WTC11 (cell line): ENCODE data around the gene GABRB1. TPM values are rescaled to one million over a fixed set of nuclear protein-coding genes. Genes with fewer than 3 reads are reported as not detected.

Experiments used
- ATAC-seq: fragments of 200-7000 bp; cut with Tn5 transposase; 2 replicates; pipeline ENCODE4 v1.10.0; 2021; ENCODE audit warnings: mild to moderate bottlenecking, moderate library complexity
- CTCF ChIA-PET: fragments of 300-600 bp; sonication (Branson Sonifier 250); formaldehyde crosslinking; loops from one replicate; lab custom pipeline; 2021; ENCODE audit warnings: antibody characterized with exemption; lab: Charles Lee
- POLR2A ChIA-PET: fragments of 350-600 bp; sonication (Branson Sonifier 250); formaldehyde crosslinking; loops from one replicate; lab custom pipeline; 2021; ENCODE audit warnings: antibody characterized with exemption; lab: Charles Lee
- DNase-seq: peaks from one replicate; pipeline ENCODE4 v3.0.0; 2021; ENCODE audit warnings: low spot score
- H3K27ac Mint-ChIP-seq: 2 replicates; pipeline ENCODE4 v1.8.0; 2021; ENCODE audit warnings: mixed read lengths
- H3K27me3 Mint-ChIP-seq: 2 replicates; pipeline ENCODE4 v1.8.0; 2021; ENCODE audit warnings: low read depth, mild to moderate bottlenecking, moderate library complexity, mixed read lengths
- H3K36me3 Mint-ChIP-seq: 2 replicates; pipeline ENCODE4 v1.8.0; 2021; ENCODE audit warnings: mixed read lengths
- H3K4me1 Mint-ChIP-seq: 2 replicates; pipeline ENCODE4 v1.8.0; 2022; ENCODE audit warnings: mixed read lengths
- H3K4me3 Mint-ChIP-seq: 2 replicates; pipeline ENCODE4 v1.8.0; 2021; ENCODE audit warnings: mild to moderate bottlenecking, moderate library complexity, mixed read lengths
- H3K9me3 Mint-ChIP-seq: 2 replicates; pipeline ENCODE4 v1.8.0; 2021; ENCODE audit warnings: mixed read lengths
- CBFB ChIP-seq: sonication (generic); formaldehyde crosslinking; IDR thresholded peaks from 2 replicates; pipeline ENCODE4 v1.8.1; 2022; ENCODE audit warnings: mild to moderate bottlenecking, low read depth, missing genetic modification reagents
- CTCF ChIP-seq: fragments of 200-600 bp; IDR thresholded peaks from 2 replicates; pipeline ENCODE4 v1.8.0; 2022; ENCODE audit warnings: antibody characterized with exemption
- FOXK1 ChIP-seq: sonication (generic); formaldehyde crosslinking; IDR thresholded peaks from 2 replicates; pipeline ENCODE4 v1.8.0; 2022; ENCODE audit warnings: mild to moderate bottlenecking, moderate library complexity, missing genetic modification reagents
- GTF2I ChIP-seq: fragments of 250-450 bp; sonication (Bioruptor Pico); conservative IDR thresholded peaks from 2 replicates; pipeline ENCODE4 v1.4.0; 2021; ENCODE audit warnings: mild to moderate bottlenecking
- HMGXB4 ChIP-seq: sonication (generic); formaldehyde crosslinking; IDR thresholded peaks from 2 replicates; pipeline ENCODE4 v1.8.1; 2023; ENCODE audit warnings: mild to moderate bottlenecking, moderate library complexity, missing genetic modification reagents
- KAT7 ChIP-seq: sonication (generic); formaldehyde crosslinking; IDR thresholded peaks from 2 replicates; pipeline ENCODE4 v1.8.1; 2023; ENCODE audit warnings: missing genetic modification reagents, mild to moderate bottlenecking, borderline replicate concordance
- MXD4 ChIP-seq: fragments of 250-450 bp; sonication (Bioruptor Pico); IDR thresholded peaks from 2 replicates; pipeline ENCODE4 v1.8.0; 2021; ENCODE audit warnings: mild to moderate bottlenecking, moderate library complexity, borderline replicate concordance
- MYBL2 ChIP-seq: sonication (generic); formaldehyde crosslinking; IDR thresholded peaks from 2 replicates; pipeline ENCODE4 v1.8.1; 2023; ENCODE audit warnings: mild to moderate bottlenecking, moderate library complexity, missing genetic modification reagents
- OVOL2 ChIP-seq: fragments of 250-450 bp; sonication (Bioruptor Pico); IDR thresholded peaks from 2 replicates; pipeline ENCODE4 v1.9.0; 2021; ENCODE audit warnings: mild to moderate bottlenecking, borderline replicate concordance
- PREB ChIP-seq: sonication (generic); formaldehyde crosslinking; IDR thresholded peaks from 2 replicates; pipeline ENCODE4 v1.8.1; 2022; ENCODE audit warnings: mild to moderate bottlenecking, missing genetic modification reagents, moderate library complexity, borderline replicate concordance
- PRRX2 ChIP-seq: fragments of 250-450 bp; sonication (Bioruptor Pico); IDR thresholded peaks from 2 replicates; pipeline ENCODE4 v1.8.0; 2021; ENCODE audit warnings: mild to moderate bottlenecking
- RELA ChIP-seq: sonication (generic); formaldehyde crosslinking; IDR thresholded peaks from 2 replicates; pipeline ENCODE4 v1.8.1; 2022; ENCODE audit warnings: missing genetic modification reagents, mild to moderate bottlenecking, borderline replicate concordance
- TCF7 ChIP-seq: sonication (generic); formaldehyde crosslinking; IDR thresholded peaks from 2 replicates; pipeline ENCODE4 v1.8.0; 2022; ENCODE audit warnings: mild to moderate bottlenecking, low read depth, missing genetic modification reagents, moderate library complexity
- TEAD4 ChIP-seq: sonication (generic); formaldehyde crosslinking; IDR thresholded peaks from 2 replicates; pipeline ENCODE4 v1.8.0; 2022; ENCODE audit warnings: mild to moderate bottlenecking, missing genetic modification reagents
- ZNF138 ChIP-seq: sonication (generic); formaldehyde crosslinking; conservative IDR thresholded peaks from 2 replicates; pipeline ENCODE4 v1.8.1; 2022; ENCODE audit warnings: mild to moderate bottlenecking, moderate library complexity, missing genetic modification reagents
- ZNF416 ChIP-seq: fragments of 250-450 bp; sonication (Bioruptor Pico); IDR thresholded peaks from 2 replicates; pipeline ENCODE4 v1.9.0; 2021; ENCODE audit warnings: mild to moderate bottlenecking, inconsistent platforms
- ZNF512 ChIP-seq: sonication (generic); formaldehyde crosslinking; IDR thresholded peaks from 2 replicates; pipeline ENCODE4 v1.8.1; 2022; ENCODE audit warnings: missing genetic modification reagents, borderline replicate concordance
- ZNF671 ChIP-seq: fragments of 250-450 bp; sonication (Bioruptor Pico); IDR thresholded peaks from 2 replicates; pipeline ENCODE4 v1.8.0; 2021; ENCODE audit warnings: mild to moderate bottlenecking
- ZSCAN18 ChIP-seq: fragments of 250-450 bp; sonication (Bioruptor Pico); IDR thresholded peaks from 2 replicates; pipeline ENCODE4 v2.1.2; 2022; ENCODE audit warnings: mild to moderate bottlenecking, moderate library complexity
- total RNA-seq: library from RNA; stranded (reverse); gene quantifications from 3 replicates; pipeline ENCODE4 v1.2.3, GENCODE V29; 2021

Gene GABRB1
- total RNA-seq, 1 experiment from 2014 or later, result 0.66 TPM

GRCh38 chr4:47071901-47072341, 40.6 kb downstream of the GABRB1 start:
- Mint-ChIP-seq H3K4me1 (peaks cover 12% of the 10 kb centered on the region), H3K9me3 (peaks cover 8% of the 10 kb centered on the region), H3K4me3 (no peak overlapping the region), H3K27ac (no peak overlapping the region), H3K27me3 (no peaks in the 10 kb centered on the region), H3K36me3 (no peaks in the 10 kb centered on the region)
- ATAC-seq, result no peak
- no peak for TF ChIP-seq ZNF416 (CRISPR knock-in tag)
- no peak for TF ChIP-seq PRRX2 (CRISPR knock-in tag)
- no peak for TF ChIP-seq CTCF
- TF ChIP-seq HMGXB4 (CRISPR knock-in tag), result no peak
- TF ChIP-seq ZNF512, result no peak
- no peak for TF ChIP-seq RELA (CRISPR knock-in tag)
- TF ChIP-seq TCF7, result no peak
- no peak for DNase-seq
- CTCF ChIA-PET, result no interaction called here
- POLR2A ChIA-PET, result no interaction called here

- no peak overlapping the region for H3K4me3 Mint-ChIP-seq
- H3K27ac Mint-ChIP-seq, result no peak overlapping the region
- H3K36me3 Mint-ChIP-seq, result no peaks in the 10 kb centered on the region
- ChIA-PET CTCF (interaction anchor here (1.0 kb wide), 1 partner anchor 14 kb away, joined by 3 read pairs; no protein-coding TSS in a partner anchor), POLR2A (no interaction called here)
- no peak for ATAC-seq
- no peak for DNase-seq
- peaks cover 14% of the 10 kb centered on the region for H3K4me1 Mint-ChIP-seq
- no peak for TF ChIP-seq PREB (CRISPR knock-in tag)
- no peak for TF ChIP-seq MXD4 (CRISPR knock-in tag)
- no peak for TF ChIP-seq HMGXB4 (CRISPR knock-in tag)
- no peak for TF ChIP-seq KAT7 (CRISPR knock-in tag)
- TF ChIP-seq ZNF671 (CRISPR knock-in tag), result no peak
- no peak for TF ChIP-seq OVOL2 (CRISPR knock-in tag)
- TF ChIP-seq MYBL2 (CRISPR knock-in tag), result no peak
- TF ChIP-seq ZSCAN18, result no peak
- TF ChIP-seq FOXK1 (CRISPR knock-in tag), result no peak
- TF ChIP-seq TEAD4, result no peak
- TF ChIP-seq ZNF138 (CRISPR knock-in tag), result no peak
- TF ChIP-seq GTF2I (CRISPR knock-in tag), result no peak
- no peak for TF ChIP-seq CBFB (CRISPR knock-in tag)
- peaks cover 3% of the 10 kb centered on the region; the same call in 1 of the 2 replicates for H3K9me3 Mint-ChIP-seq
- no peaks in the 10 kb centered on the region for H3K27me3 Mint-ChIP-seq
Measured at GRCh38 chr4:47073647-47074046, 42.3 kb downstream of the GABRB1 start.
